GM19239 (cell line): ENCODE data around the gene METTL27.
A peak's percentile ranks its signal among the peaks of the same experiment; 100 is the strongest.
"Not testable (repeated sequence)": the region's sequence is repeated elsewhere in the genome, so short reads cannot be mapped to it uniquely, and the experiment has no call there.

Source experiments
- DNase-seq: peaks from one replicate; pipeline ENCODE4 v3.0.0; 2011; ENCODE audit warnings: low spot score; ENCODE audit not compliant: insufficient read length
- FAIRE-seq: peaks from 2 replicates; lab custom pipeline; 2011; peaks lifted over from hg19 to GRCh38; lab: Jason Lieb, UNC

The METTL27 gene

DNA sequence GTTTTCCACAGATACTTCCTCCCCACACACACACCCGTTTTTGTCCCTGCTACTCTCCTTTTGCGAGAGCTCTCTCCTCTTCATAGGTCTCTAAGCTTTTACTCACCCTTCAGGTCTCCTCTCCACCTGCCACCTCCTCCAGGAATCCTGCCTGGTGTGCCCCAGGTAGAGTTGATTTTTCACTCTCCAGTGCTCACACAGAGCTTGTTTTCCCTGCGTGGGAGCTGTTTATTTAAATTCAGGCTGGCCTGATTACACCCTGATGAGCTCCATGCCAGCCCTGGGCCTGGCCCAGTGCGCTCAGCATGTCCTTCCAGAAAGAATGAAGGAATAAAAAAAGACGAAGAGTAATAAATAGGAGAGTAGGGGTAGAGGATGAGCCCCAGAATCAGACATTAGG lies 19.1 kb downstream of the METTL27 start:
- DNase-seq = no peak

DNA sequence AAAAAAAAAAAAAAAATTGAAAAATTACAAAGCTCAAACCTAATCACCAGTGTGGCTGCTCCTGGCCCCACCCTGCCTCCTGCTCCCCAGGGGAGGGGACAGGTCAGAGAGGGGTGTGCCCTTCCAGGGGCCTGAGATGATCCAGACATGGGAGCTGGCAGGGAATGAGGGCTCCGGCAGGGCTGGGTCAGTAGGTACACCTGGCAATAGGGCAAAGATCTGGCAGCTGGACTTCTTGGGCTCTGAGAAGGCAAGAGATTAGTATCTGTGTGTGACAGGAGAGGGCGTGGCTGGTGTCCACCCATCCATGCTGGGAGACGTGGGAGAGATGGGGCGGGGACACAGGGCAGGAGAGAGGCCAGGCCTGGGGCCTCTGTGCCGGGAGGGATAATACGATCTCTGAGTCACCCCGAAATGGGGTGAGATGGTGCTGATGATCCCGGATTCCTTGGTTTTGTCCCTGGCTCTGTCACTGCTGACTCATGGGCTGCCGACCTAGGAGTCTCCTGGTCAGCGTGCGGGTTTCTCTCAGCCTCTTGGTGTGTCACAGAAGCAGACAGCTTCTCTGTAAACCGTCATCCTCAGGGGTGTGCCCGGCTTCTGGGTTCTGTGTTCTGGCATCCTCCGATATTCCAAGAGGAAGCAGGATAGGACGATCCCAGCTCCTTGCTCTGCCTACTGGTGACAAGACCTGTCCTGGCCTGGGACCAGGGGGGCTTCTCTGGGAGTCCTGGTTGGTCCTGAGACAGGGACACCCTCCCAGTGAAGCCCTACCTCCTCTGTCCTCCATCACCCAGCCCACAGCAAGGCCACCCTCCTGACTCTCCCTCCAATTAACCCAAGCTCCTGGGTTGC lies 19.8 kb downstream of the METTL27 start:
- DNase-seq = no peak
- no peak for FAIRE-seq

More for the DNA sequence above, 19.1 kb downstream of the METTL27 start:
- no peak for FAIRE-seq

DNA sequence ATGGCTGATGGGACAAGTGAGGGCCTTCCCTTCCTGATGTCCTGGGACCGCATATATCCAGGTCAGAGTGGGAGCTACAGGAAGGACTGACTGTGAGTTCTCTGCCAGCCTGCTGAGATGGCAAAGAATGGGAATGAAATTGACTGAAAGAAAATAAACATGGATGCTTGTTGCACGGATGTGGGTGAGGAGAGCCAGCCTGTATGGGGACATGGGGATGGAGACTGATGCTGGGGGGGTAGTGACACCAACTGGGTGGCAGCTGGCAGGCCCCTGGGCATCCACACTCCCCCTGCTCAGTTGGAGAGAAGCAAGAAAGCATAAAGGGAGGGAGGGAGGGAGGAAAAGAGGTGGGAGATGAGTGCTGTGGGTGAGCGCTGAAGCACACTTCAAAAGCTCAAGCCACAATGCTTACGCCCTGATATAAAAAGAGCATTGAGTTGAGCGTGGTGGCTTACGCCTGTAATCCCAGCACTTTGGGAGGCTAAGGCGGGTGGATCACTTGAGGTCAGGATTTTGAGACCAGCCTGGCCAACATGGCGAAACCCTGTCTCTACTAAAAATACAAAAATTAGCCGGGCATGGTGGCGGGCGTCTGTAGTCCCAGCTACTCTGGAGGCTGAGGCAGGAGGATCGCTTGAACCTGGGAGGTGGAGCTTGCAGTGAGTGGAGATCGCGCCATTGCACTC lies 20.6 kb downstream of the METTL27 start:
- DNase-seq, FAIRE-seq: not testable (repeated sequence)

DNA sequence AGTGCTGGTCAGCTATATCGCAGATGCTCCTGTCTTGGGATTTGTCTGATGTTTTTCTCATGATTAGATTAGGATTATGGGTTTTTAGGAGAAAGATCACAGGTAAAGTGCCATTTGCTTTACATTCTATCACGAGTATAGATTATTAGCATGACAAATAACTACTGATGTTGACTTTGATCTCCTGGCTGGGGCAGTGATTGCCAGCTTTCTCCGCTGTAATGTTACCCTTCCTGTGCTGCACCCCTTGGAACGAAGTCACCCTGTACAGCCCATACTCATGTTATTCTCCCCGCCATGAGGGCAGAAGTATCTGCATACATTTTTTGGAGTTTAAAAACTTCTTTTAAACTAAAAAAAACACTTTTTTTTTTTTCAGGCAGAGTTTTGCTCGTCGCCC lies 22.3 kb downstream of the METTL27 start:
- FAIRE-seq (no peak), DNase-seq (no peak)

DNA sequence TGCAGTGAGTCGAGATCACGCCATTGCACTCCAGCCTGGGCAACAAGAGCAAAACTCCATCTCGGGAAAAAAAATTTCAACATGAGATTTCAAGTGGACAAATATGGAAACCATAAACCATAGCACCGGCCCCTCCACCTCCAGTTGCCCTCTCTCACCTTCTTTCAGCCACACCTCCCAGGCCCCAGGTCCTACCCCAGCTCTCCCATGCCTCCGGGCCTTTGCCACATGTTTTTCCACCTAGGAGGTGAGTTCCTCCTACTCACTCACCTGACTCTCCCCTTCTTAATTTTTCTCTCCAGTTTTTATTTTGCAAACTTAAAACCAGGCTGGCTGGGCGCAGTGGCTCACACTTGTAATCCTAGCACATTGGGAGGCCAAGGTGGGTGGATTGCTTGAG lies 25.2 kb downstream of the METTL27 start:
- DNase-seq = no peak
- no peak for FAIRE-seq

DNA sequence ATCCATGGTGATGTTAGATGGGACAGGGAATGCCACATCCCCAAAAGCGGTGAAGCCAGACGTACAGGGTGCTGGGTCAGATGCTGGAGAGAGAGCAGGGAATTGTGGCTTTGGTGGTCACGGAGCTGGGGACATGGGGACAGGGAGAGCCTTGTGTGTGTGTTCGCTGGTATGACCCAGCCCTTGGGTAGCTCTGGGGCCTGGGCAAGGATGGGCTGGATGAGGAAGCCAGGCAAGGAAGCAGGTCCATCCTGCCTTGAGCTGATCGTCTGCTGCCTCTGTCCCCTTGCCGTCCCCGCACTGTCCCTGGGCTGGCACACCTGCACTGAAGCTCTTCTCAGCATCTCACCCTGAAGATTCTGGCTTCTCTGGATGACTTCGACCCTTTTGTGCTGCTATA lies 26.9 kb downstream of the METTL27 start:
- DNase-seq (no peak), FAIRE-seq (no peak)

DNA sequence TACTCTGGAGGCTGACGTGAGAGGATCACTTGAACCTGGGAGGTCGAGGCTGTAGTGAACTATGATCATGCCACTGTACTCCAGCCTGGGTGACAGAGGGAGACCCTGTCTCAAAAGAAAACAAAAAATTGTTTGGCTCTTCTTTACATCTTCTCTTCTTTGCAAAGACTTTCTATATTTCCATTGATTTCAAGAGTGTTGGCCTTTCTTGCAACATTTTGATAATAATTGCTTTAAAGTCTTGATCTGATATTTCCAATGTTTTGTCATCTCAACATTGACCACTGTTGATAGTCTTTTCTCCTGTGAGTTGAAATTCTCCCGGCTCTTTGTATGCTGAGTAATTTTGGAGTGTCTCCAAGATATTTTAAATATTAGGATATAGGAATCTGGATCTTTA lies 29.3 kb downstream of the METTL27 start:
- FAIRE-seq (no peak), DNase-seq (no peak)

DNA sequence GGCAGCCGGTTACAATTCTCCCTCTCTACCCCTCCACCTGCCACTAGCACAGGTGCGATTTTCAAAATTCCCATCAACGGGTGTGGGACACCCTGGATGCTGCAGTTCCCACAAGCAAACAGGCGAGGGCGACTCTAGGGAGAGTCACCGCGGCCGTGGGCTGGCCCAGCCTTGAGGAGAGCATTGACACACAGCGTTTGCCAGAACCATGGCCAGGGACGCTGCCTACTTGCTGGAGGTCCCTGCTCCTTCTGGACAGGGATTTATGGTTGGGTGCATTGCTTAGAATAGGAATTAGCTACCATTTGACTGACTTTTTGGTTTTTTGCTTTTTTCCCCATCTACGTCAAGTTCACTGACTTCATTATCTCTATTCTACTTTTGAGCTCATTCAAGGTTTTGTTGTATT lies 30.6 kb downstream of the METTL27 start:
- FAIRE-seq = peak; percentile 42
- DNase-seq = peak; percentile 48

DNA sequence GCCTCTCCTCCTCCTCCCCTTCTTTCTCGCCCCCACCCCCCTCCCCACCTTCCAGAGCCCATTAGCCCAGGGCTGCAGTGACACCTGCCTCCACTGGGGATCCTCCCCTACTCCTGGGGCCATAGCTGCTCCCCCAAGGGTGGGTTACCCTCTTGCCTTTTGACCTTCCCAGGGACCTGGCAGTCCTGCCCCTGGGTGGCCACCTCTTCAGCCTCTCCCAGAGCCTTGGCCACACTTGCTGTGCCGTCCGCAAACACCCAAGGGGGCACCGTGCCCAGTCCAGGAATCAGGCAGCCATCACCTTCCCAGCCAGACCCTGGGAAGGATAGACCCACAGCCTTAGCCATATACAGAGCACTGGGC lies 31.3 kb downstream of the METTL27 start:
- DNase-seq (no peak), FAIRE-seq (no peak)

DNA sequence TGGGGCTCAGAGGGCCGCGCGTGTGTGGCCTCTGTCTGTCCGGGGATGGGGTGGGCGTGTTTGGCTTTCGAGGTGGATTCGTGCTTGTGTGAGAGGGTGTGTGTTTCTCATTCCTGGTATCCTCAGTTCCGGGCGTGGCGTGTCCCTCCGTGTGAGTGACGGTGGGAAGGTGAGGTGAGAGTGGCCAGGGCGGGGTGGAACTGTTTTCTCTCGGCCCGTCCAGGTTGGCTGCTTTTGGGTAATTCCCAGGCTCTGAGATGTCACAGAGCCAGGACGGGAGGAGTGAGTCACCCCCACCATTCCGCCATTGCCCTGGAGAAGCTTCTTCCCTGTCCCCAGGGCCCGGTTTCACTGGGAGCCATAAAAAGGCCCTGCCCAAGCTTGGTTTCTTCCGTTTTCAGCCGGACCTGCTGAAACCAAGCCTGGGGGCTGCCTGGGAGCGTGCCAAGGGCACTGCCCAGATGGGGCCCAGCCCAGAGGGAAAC lies 32.8 kb downstream of the METTL27 start:
- DNase-seq (no peak), FAIRE-seq (no peak)

DNA sequence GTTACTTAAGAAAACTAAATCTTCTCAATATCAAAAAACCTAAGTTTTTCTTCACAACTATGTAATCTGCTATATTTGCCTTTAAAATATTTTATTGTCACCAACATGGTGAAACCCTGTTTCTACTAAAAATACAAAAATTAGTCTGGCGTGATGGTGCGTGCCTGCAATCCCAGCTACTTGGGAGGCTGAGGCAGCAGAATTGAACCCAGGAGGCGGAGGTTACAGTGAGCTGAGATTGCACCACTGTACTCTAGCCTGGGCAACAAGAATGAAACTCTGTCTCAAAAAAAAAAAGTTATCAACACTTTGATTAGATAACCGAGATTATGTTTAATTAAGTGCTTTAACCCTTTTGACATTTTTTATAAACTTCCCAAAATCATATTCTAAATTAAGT lies 39.9 kb downstream of the METTL27 start:
- DNase-seq (no peak), FAIRE-seq (no peak)

DNA sequence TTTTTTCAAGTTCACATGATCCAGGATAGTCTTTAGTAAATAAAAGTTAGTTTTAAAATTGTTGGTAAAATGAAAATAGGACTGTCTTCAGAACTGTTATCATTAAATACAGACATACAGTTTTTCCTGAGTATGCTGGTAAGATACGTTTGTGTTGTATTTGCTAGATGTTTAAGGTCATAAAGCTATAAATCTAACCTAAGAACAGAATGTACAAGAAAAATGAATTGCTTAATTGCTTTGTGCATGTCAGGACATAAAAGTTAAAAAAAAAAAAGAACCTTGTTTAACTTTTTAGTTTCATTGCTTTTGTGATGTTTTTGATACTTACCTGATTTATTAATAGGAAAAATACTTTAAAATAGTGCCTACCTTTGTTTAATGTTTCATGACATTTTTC lies 40.7 kb downstream of the METTL27 start:
- DNase-seq (no peak), FAIRE-seq (no peak)

DNA sequence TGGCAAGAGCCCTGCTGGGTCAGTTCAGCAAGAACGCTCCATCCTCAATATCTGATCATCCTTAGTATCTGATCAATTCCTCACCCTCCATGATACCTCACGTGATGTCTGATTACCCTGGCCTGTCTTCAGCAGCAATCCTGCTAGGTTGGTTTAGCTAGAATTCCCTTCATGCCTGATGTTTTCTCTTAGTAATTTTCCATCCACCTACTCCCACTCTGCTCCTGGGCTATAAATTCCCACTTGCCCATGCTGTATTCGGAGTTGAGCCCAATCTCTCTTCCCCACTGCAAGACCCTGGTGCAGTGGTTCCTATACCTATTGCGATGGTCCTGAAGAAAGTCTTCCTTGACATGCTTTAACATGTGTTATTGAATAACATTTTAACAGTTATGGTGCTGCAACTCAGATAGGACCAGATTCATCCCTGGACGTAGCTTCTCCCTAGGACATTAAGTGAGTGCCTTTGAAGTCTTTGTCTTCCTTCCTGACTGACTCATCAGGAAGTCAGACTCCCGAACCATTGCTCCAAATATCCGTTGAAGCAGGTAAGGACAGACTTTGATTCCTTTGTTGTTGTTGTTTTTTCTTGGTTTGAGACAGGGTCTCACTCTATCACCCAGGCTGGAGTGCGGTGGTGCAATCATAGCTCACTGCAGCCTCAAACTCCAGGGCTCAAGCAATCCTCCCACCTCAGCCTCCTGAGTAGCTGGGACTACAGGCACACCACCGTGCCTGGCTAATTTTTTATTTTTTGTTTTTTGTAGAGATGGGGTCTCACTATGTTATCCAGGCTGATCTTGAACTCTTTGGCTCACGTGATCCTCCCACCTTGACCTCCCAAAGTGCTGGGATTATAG lies 42.8 kb downstream of the METTL27 start:
- DNase-seq (no peak), FAIRE-seq (no peak)

DNA sequence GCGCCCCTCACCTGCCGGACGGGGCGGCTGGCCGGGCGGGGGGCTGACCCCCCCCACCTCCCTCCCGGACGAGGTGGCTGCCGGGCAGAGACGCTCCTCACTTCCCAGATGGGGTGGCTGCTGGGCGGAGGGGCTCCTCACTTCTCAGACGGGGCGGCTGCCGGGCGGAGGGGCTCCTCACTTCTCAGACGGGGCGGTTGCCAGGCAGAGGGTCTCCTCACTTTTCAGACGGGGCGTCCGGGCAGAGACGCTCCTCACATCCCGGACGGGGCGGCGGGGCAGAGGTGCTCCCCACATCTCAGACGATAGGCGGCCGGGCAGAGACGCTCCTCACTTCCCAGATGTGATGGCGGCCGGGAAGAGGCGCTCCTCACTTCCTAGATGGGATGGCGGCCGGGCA lies 45.1 kb downstream of the METTL27 start:
- DNase-seq, FAIRE-seq: not testable (repeated sequence)

DNA sequence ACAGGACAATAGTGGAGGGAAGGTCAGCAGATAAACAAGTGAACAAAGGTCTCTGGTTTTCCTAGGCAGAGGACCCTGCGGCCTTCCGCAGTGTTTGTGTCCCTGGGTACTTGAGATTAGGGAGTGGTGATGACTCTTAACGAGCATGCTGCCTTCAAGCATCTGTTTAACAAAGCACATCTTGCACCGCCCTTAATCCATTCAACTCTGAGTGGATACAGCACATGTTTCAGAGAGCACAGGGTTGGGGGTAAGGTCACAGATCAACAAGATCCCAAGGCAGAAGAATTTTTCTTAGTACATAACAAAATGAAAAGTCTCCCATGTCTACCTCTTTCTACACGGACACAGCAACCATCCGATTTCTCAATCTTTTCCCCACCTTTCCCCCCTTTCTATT lies 45.7 kb downstream of the METTL27 start:
- DNase-seq, FAIRE-seq: not testable (repeated sequence)

DNA sequence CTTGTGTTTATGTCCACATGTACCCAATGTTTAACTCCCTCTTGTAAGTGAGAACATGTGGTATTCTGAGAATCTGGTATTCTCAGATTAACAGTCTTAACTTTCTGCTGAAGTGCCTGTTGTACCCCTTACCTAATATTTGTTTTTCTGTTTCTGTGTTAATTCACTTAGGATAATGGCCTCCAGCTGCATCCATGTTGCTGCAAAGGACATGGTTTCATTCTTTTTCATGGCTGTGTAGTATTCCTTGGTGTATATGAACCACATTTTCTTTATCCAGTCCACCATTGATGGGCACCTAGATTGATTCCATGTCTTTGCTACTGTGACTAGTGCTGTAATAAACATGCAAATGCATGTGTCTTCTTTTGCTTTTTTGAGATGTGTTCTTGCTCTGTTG lies 47.1 kb downstream of the METTL27 start:
- FAIRE-seq, DNase-seq: not testable (repeated sequence)

DNA sequence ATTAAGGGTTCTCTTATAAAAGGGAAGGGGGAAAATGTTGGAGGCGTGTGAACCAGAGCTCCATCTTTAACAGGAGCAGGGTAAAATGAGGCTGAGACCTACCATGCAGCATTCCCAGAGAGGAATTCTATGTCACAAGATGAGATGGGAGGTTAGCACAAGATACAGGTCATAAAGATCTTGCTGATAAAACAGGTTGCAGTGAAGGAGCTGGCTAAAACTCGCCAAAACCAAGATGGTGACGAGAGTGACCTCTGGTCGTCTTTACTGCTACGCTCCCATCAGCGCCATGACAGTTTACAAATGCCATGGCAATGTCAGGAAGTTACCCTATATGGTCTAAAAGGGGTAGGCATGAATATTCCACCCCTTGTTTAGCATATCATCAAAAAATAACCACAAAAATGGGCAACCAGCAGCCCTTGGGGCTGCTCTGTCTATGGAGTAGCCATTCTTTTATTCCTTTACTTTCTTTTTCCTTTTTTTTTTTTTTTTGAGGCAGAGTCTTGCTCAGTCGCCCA lies 51.1 kb downstream of the METTL27 start:
- not testable (repeated sequence) for FAIRE-seq

DNA sequence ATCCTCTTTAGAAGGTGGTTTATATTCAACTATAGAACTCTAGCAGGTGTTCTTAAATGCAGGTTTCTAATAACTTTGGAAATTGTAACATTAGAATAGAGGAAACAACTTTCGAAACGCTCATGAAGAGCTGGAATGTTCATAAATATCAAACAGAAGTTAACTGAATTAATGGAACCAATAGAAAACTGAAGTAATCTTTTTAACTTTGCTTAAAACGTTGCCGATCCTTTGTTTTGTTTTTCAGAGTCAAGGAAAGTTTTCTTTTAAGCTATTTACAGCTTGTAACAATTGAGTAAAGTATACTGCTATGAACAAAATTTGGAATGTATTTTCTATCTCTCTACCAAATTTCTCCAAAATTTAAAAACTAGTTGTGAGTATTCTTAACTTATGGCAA lies 53.3 kb downstream of the METTL27 start:
- no peak for FAIRE-seq
- DNase-seq = no peak

More for the DNA sequence above, 51.1 kb downstream of the METTL27 start:
- not testable (repeated sequence) for DNase-seq

DNA sequence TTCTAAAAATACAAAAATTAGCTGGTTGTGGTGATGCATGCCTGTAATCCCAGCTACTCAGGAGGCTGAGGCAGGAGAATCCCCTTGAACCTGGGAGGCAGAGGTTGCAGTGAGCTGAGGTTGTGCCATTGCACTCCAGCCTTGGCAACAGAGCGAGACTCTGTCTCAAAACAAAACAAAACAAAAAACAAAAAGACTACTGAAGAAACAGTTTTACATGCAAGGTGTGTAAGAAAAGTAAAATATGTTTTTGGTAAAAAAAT lies 54.6 kb downstream of the METTL27 start:
- FAIRE-seq, DNase-seq: not testable (repeated sequence)

DNA sequence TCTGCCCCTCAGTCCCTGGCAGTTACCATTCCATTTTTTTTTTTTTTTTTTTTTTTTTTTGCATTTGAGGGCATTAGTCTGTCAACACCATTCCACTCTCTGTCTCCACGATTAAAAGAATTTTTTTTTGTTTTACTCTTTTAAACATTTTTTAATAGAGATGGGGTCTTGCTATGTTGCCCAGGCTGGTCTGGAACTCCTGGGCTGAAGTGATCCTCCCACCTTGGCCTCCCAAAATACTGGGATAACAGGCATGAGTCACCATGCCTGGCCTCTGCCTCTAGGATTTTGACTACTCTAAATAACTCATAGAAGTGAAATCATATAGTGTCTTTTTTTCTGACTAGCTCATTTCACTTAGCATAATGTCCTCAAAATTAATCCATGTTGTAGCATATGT lies 55.7 kb downstream of the METTL27 start:
- no peak for DNase-seq
- no peak for FAIRE-seq
